HG03565 (cell line): ENCODE measurements around the gene SLC19A1.

Experiments used
- ATAC-seq: cut with Tn5 transposase; IDR thresholded peaks from one replicate; pipeline ENCODE4 v1.9.1; 2021; ENCODE audit warnings: mild to moderate bottlenecking, moderate library complexity; ENCODE audit not compliant: unreplicated experiment

The SLC19A1 gene

GRCh38 chr21:45494851-45495680 is 47.2 kb downstream of the SLC19A1 start:
- ATAC-seq = no peak

- no peak for ATAC-seq
Measured at GRCh38 chr21:45494135-45494850, 47.9 kb downstream of the SLC19A1 start.

- ATAC-seq = no peak
Measured at GRCh38 chr21:45493401-45494001, 48.7 kb downstream of the SLC19A1 start.

GRCh38 chr21:45492765-45493164 is 49.5 kb downstream of the SLC19A1 start:
- ATAC-seq = no peak

GRCh38 chr21:45491623-45492022 is 50.6 kb downstream of the SLC19A1 start:
- ATAC-seq = no peak

GRCh38 chr21:45491056-45491455 is 51.2 kb downstream of the SLC19A1 start:
- no peak for ATAC-seq

GRCh38 chr21:45490049-45490731 is 52.0 kb downstream of the SLC19A1 start:
- ATAC-seq = no peak

- ATAC-seq = no peak
Measured at GRCh38 chr21:45489722-45489982, 52.6 kb downstream of the SLC19A1 start.

GRCh38 chr21:45488931-45489721 is 53.1 kb downstream of the SLC19A1 start:
- no peak for ATAC-seq

GRCh38 chr21:45487891-45488600 is 54.2 kb downstream of the SLC19A1 start:
- ATAC-seq = no peak

- no peak for ATAC-seq
Measured at GRCh38 chr21:45487161-45487806, 55.0 kb downstream of the SLC19A1 start.

- no peak for ATAC-seq
Measured at GRCh38 chr21:45486443-45487160, 55.6 kb downstream of the SLC19A1 start.

- no peak for ATAC-seq
Measured at GRCh38 chr21:45485686-45486442, 56.4 kb downstream of the SLC19A1 start.

- ATAC-seq = no peak
Measured at GRCh38 chr21:45484318-45484717, 57.9 kb downstream of the SLC19A1 start.

GRCh38 chr21:45482899-45483821 is 59.1 kb downstream of the SLC19A1 start:
- ATAC-seq = no peak

GRCh38 chr21:45481977-45482898 is 60.0 kb downstream of the SLC19A1 start:
- ATAC-seq = no peak
